ENCODE data around the gene OR6V1. TPM values are rescaled to one million over a fixed set of nuclear protein-coding genes. Genes with fewer than 3 reads are reported as not detected.

OR6V1 gene
- polyA plus RNA-seq, 3 donors: not detected

- intact Hi-C loops (cut with micrococcal nuclease): no loop called here
- Histone ChIP-seq H3K36me3 (replicated peaks in 1 of 2; ENCODE audit: control insufficient read depth in 1 of 2, insufficient read depth in 2 of 2, low read length in 2 of 2) (no peaks in the 10 kb centered on the region), H3K27me3 (ENCODE audit: control insufficient read depth in 2 of 2, insufficient read depth in 2 of 2, low read length in 2 of 2) (no peaks in the 10 kb centered on the region), H3K79me2 (ENCODE audit: insufficient read depth, low read length) (no peaks in the 10 kb centered on the region), H3K9ac (ENCODE audit: insufficient read depth, low read length, poor library complexity, severe bottlenecking) (no peak overlapping the region), H2AFZ (ENCODE audit: insufficient read depth, low read depth, low read length, poor library complexity, severe bottlenecking) (no peak overlapping the region), H3K9me3 (replicated peaks in 1 of 2; ENCODE audit: control insufficient read depth in 1 of 2, insufficient read depth in 1 of 2, low read length in 2 of 2) (no peaks in the 10 kb centered on the region), H4K20me1 (ENCODE audit: insufficient read depth, low read length) (no peaks in the 10 kb centered on the region), H3K4me3 (replicated peaks in 1 of 3; ENCODE audit: low read depth in 2 of 3, low read length in 3 of 3) (no peak overlapping the region), H3K4me1 (ENCODE audit: control insufficient read depth in 1 of 2, insufficient read depth in 2 of 2, low read length in 2 of 2) (no peaks in the 10 kb centered on the region), H3K27ac (ENCODE audit: low read depth in 1 of 2, low read length in 2 of 2) (no peak overlapping the region), H3K4me2 (replicated peaks; ENCODE audit: extremely low read depth, low read length, poor library complexity, severe bottlenecking) (no peak overlapping the region)
- Mint-ChIP-seq H3K9me3 (peaks cover 0 to 4% (median 3%) of the 10 kb centered on the region in 7 donors), H3K4me1 (no peaks in the 10 kb centered on the region), H3K27ac (no peak overlapping the region), H3K27me3 (ENCODE audit: low read depth in 3 of 3) (peaks cover 2 to 3% (median 2%) of the 10 kb centered on the region in 3 donors), H3K4me3 (no peak overlapping the region), H3K36me3 (no peaks in the 10 kb centered on the region)
- no peak for DNase-seq
- WGBS (ENCODE audit: insufficient coverage): 63% methylated on average over 3 of the region's 6 CpGs
- TF ChIP-seq CTCF (IDR thresholded peaks at IDR 0.05): no peak
These were observed 17.9 kb downstream of the OR6V1 start for GRCh38 chr7:143069912-143070500.

GRCh38 chr7:143073556-143073955 is 21.4 kb downstream of the OR6V1 start:
- H3K36me3 Mint-ChIP-seq: no peaks in the 10 kb centered on the region
- no peak overlapping the region for H3K27ac ChIP-seq (ENCODE audit: low read depth in 1 of 2, low read length in 2 of 2)
- H3K9me3 ChIP-seq (replicated peaks in 1 of 2; ENCODE audit: control insufficient read depth in 1 of 2, insufficient read depth in 1 of 2, low read length in 2 of 2): no peaks in the 10 kb centered on the region
- H3K4me1 Mint-ChIP-seq: no peaks in the 10 kb centered on the region
- H3K4me2 ChIP-seq (replicated peaks; ENCODE audit: extremely low read depth, low read length, poor library complexity, severe bottlenecking): no peak overlapping the region
- H2AFZ ChIP-seq (ENCODE audit: insufficient read depth, low read depth, low read length, poor library complexity, severe bottlenecking): no peak overlapping the region
- no peak overlapping the region for H3K4me3 ChIP-seq (replicated peaks in 1 of 3; ENCODE audit: low read depth in 2 of 3, low read length in 3 of 3)
- no peaks in the 10 kb centered on the region for H3K79me2 ChIP-seq (ENCODE audit: insufficient read depth, low read length)
- peaks cover 2 to 3% (median 2%) of the 10 kb centered on the region in 3 donors for H3K27me3 Mint-ChIP-seq (ENCODE audit: low read depth in 3 of 3)
- no peak overlapping the region for H3K4me3 Mint-ChIP-seq
- no peak overlapping the region for H3K9ac ChIP-seq (ENCODE audit: insufficient read depth, low read length, poor library complexity, severe bottlenecking)
- H4K20me1 ChIP-seq (ENCODE audit: insufficient read depth, low read length): no peaks in the 10 kb centered on the region
- peaks cover 0 to 9% (median 2%) of the 10 kb centered on the region in 7 donors for H3K9me3 Mint-ChIP-seq
- no peak overlapping the region for H3K27ac Mint-ChIP-seq
- DNase-seq: no peak
- no peak for TF ChIP-seq CTCF (IDR thresholded peaks at IDR 0.05)
- H3K4me1 ChIP-seq (ENCODE audit: control insufficient read depth in 1 of 2, insufficient read depth in 2 of 2, low read length in 2 of 2): no peaks in the 10 kb centered on the region
- WGBS (ENCODE audit: insufficient coverage): no CpG with 5 or more reads among the region's 3 CpGs
- no peaks in the 10 kb centered on the region for H3K36me3 ChIP-seq (replicated peaks in 1 of 2; ENCODE audit: control insufficient read depth in 1 of 2, insufficient read depth in 2 of 2, low read length in 2 of 2)
- intact Hi-C loops (cut with micrococcal nuclease): no loop called here
- H3K27me3 ChIP-seq (ENCODE audit: control insufficient read depth in 2 of 2, insufficient read depth in 2 of 2, low read length in 2 of 2): no peaks in the 10 kb centered on the region

Measured in CD14-positive monocyte (primary cell).